WTC11 (cell line): ENCODE results near the gene SLC10A2. TPM values are rescaled to one million over a fixed set of nuclear protein-coding genes. Genes with fewer than 3 reads are reported as not detected.

ENCODE experiments used
- ATAC-seq: fragments of 200-7000 bp; cut with Tn5 transposase; 2 replicates; pipeline ENCODE4 v1.10.0; 2021; ENCODE audit warnings: mild to moderate bottlenecking, moderate library complexity
- CTCF ChIA-PET: fragments of 300-600 bp; sonication (Branson Sonifier 250); formaldehyde crosslinking; loops from one replicate; lab custom pipeline; 2021; ENCODE audit warnings: antibody characterized with exemption; lab: Charles Lee
- POLR2A ChIA-PET: fragments of 350-600 bp; sonication (Branson Sonifier 250); formaldehyde crosslinking; loops from one replicate; lab custom pipeline; 2021; ENCODE audit warnings: antibody characterized with exemption; lab: Charles Lee
- DNase-seq: peaks from one replicate; pipeline ENCODE4 v3.0.0; 2021; ENCODE audit warnings: low spot score
- H3K27ac Mint-ChIP-seq: 2 replicates; pipeline ENCODE4 v1.8.0; 2021; ENCODE audit warnings: mixed read lengths
- H3K27me3 Mint-ChIP-seq: 2 replicates; pipeline ENCODE4 v1.8.0; 2021; ENCODE audit warnings: low read depth, mild to moderate bottlenecking, moderate library complexity, mixed read lengths
- H3K36me3 Mint-ChIP-seq: 2 replicates; pipeline ENCODE4 v1.8.0; 2021; ENCODE audit warnings: mixed read lengths
- H3K4me1 Mint-ChIP-seq: 2 replicates; pipeline ENCODE4 v1.8.0; 2022; ENCODE audit warnings: mixed read lengths
- H3K4me3 Mint-ChIP-seq: 2 replicates; pipeline ENCODE4 v1.8.0; 2021; ENCODE audit warnings: mild to moderate bottlenecking, moderate library complexity, mixed read lengths
- H3K9me3 Mint-ChIP-seq: 2 replicates; pipeline ENCODE4 v1.8.0; 2021; ENCODE audit warnings: mixed read lengths
- AFF4 ChIP-seq: sonication (generic); formaldehyde crosslinking; IDR thresholded peaks from 2 replicates; pipeline ENCODE4 v1.8.1; 2023; ENCODE audit warnings: mild to moderate bottlenecking, missing genetic modification reagents, borderline replicate concordance
- E2F5 ChIP-seq: sonication (generic); formaldehyde crosslinking; IDR thresholded peaks from 2 replicates; pipeline ENCODE4 v1.8.1; 2022; ENCODE audit warnings: mild to moderate bottlenecking, moderate library complexity, missing genetic modification reagents
- ETV6 ChIP-seq: sonication (generic); formaldehyde crosslinking; IDR thresholded peaks from 2 replicates; pipeline ENCODE4 v1.8.1; 2022; ENCODE audit warnings: mild to moderate bottlenecking, missing genetic modification reagents
- GRHL2 ChIP-seq: fragments of 250-450 bp; sonication (Bioruptor Pico); IDR thresholded peaks from 2 replicates; pipeline ENCODE4 v1.8.0; 2022; ENCODE audit warnings: mild to moderate bottlenecking, moderate library complexity; ENCODE audit not compliant: insufficient replicate concordance, severe bottlenecking
- MXD4 ChIP-seq: fragments of 250-450 bp; sonication (Bioruptor Pico); IDR thresholded peaks from 2 replicates; pipeline ENCODE4 v1.8.0; 2021; ENCODE audit warnings: mild to moderate bottlenecking, moderate library complexity, borderline replicate concordance
- NFYB ChIP-seq: sonication (generic); formaldehyde crosslinking; conservative IDR thresholded peaks from 2 replicates; pipeline ENCODE4 v1.8.0; 2022; ENCODE audit warnings: low read depth, missing genetic modification reagents
- PREB ChIP-seq: sonication (generic); formaldehyde crosslinking; IDR thresholded peaks from 2 replicates; pipeline ENCODE4 v1.8.1; 2022; ENCODE audit warnings: mild to moderate bottlenecking, missing genetic modification reagents, moderate library complexity, borderline replicate concordance
- PRRX2 ChIP-seq: fragments of 250-450 bp; sonication (Bioruptor Pico); IDR thresholded peaks from 2 replicates; pipeline ENCODE4 v1.8.0; 2021; ENCODE audit warnings: mild to moderate bottlenecking
- SOX15 ChIP-seq: fragments of 250-450 bp; sonication (Bioruptor Pico); IDR thresholded peaks from 2 replicates; pipeline ENCODE4 v1.9.0; 2021; ENCODE audit warnings: mild to moderate bottlenecking
- STAT6 ChIP-seq: sonication (generic); formaldehyde crosslinking; conservative IDR thresholded peaks from 2 replicates; pipeline ENCODE4 v1.8.1; 2023; ENCODE audit warnings: mild to moderate bottlenecking, low read depth, missing genetic modification reagents, moderate library complexity
- USF2 ChIP-seq: sonication (generic); formaldehyde crosslinking; IDR thresholded peaks from 2 replicates; pipeline ENCODE4 v1.8.1; 2023; ENCODE audit warnings: mild to moderate bottlenecking, missing genetic modification reagents, moderate library complexity
- ZNF232 ChIP-seq: sonication (generic); formaldehyde crosslinking; IDR thresholded peaks from 2 replicates; pipeline ENCODE4 v1.8.0; 2022; ENCODE audit warnings: mild to moderate bottlenecking, missing genetic modification reagents
- ZNF263 ChIP-seq: sonication (generic); formaldehyde crosslinking; IDR thresholded peaks from 2 replicates; pipeline ENCODE4 v1.8.1; 2022; ENCODE audit warnings: low read depth, mild to moderate bottlenecking, moderate library complexity, missing genetic modification reagents
- ZNF416 ChIP-seq: fragments of 250-450 bp; sonication (Bioruptor Pico); IDR thresholded peaks from 2 replicates; pipeline ENCODE4 v1.9.0; 2021; ENCODE audit warnings: mild to moderate bottlenecking, inconsistent platforms
- ZNF512 ChIP-seq: sonication (generic); formaldehyde crosslinking; IDR thresholded peaks from 2 replicates; pipeline ENCODE4 v1.8.1; 2022; ENCODE audit warnings: missing genetic modification reagents, borderline replicate concordance
- ZNF671 ChIP-seq: fragments of 250-450 bp; sonication (Bioruptor Pico); IDR thresholded peaks from 2 replicates; pipeline ENCODE4 v1.8.0; 2021; ENCODE audit warnings: mild to moderate bottlenecking
- total RNA-seq: library from RNA; stranded (reverse); gene quantifications from 3 replicates; pipeline ENCODE4 v1.2.3, GENCODE V29; 2021

SLC10A2 gene
- total RNA-seq, 1 experiment from 2014 or later: not detected

GRCh38 chr13:103062079-103062478 is 4.1 kb downstream of the SLC10A2 start:
- Mint-ChIP-seq H3K36me3 (peaks cover 7% of the 10 kb centered on the region), H3K9me3 (peaks cover 17% of the 10 kb centered on the region), H3K4me1 (peaks cover 46% of the 10 kb centered on the region), H3K27ac (no peak overlapping the region), H3K4me3 (no peak overlapping the region), H3K27me3 (no peaks in the 10 kb centered on the region)
- ChIA-PET CTCF (no interaction called here), POLR2A (no interaction called here)
- ATAC-seq (no peak), DNase-seq (no peak)
- TF ChIP-seq ZNF671 (no peak), MXD4 (no peak), NFYB (CRISPR knock-in tag) (no peak), PRRX2 (no peak), SOX15 (CRISPR knock-in tag) (no peak), ETV6 (CRISPR knock-in tag) (no peak), PREB (CRISPR knock-in tag) (no peak), ZNF416 (CRISPR knock-in tag) (no peak)

- ChIA-PET POLR2A (no interaction called here), CTCF (no interaction called here)
- Mint-ChIP-seq H3K36me3 (peaks cover 24% of the 10 kb centered on the region), H3K9me3 (peaks cover 42% of the 10 kb centered on the region), H3K4me3 (no peak overlapping the region), H3K27ac (no peak overlapping the region), H3K27me3 (no peaks in the 10 kb centered on the region), H3K4me1 (no peaks in the 10 kb centered on the region)
- ATAC-seq: no peak
- DNase-seq: no peak
- TF ChIP-seq GRHL2 (CRISPR knock-in tag): no peak
- TF ChIP-seq E2F5 (CRISPR knock-in tag): no peak
- no peak for TF ChIP-seq PREB (CRISPR knock-in tag)
- no peak for TF ChIP-seq AFF4
- TF ChIP-seq ZNF512 (CRISPR knock-in tag): no peak
- no peak for TF ChIP-seq ZNF263 (CRISPR knock-in tag)
- no peak for TF ChIP-seq ZNF232
- no peak for TF ChIP-seq USF2 (CRISPR knock-in tag)
- no peak for TF ChIP-seq ZNF671
- no peak for TF ChIP-seq STAT6
- TF ChIP-seq, all 79 proteins: peak for 0
Observed at GRCh38 chr13:103056008-103056407, 10.2 kb downstream of the SLC10A2 start.
